ENCODE measurements around the gene NR6A1.

DNA sequence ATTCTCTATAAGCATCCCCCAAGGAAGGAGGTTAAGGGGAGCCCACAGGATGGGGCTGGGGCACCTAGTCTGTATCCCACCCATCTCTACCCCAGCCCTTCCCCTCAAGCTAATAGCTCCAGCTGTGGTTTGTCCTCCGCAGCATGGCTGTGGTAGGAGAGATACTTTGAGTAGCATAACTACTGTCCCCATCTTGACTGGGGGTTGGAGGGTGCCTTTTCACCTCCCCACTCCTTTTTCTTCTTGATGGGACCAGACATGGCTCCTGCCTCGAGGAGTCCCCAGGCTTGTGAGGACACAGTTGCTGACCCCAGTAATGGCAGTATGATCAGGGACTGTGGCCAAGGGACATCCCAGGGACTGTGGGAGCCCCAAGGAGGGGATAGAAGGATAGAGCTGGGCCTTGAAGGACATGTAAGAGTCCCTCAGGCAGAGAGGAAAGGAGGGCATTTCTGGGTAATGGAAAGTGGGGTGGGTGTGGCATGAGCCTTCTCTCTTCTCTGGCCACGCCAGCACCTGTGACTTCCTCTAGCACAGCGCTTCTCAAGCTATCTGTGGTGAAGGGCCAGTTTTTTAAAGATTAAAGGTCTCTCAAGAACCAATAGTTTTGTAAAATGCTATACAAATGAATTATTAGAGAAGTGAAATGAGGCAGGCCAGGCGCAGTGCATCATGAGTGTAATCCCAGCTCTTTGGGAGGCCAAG lies 19.8 kb upstream of the NR6A1 start:
- TF ChIP-seq MAX (IDR thresholded peaks at IDR 0.05) (no peak), HCFC1 (IDR thresholded peaks at IDR 0.05; ENCODE audit: low read depth, low read length) (no peak)
